Mucosa of rectum (tissue), 2 donors: Measurements from ENCODE around the gene TMEM33.

Source experiments
- H3K27ac ChIP-seq, 2 donors: one replicate each; pipeline ENCODE4 v1.7.0; 2013; ENCODE audit warnings: inconsistent platforms in 2 of 2, low read depth in 2 of 2, low read length in 2 of 2
- H3K27me3 ChIP-seq, 2 donors: one replicate each; pipeline ENCODE4 v1.7.0; 2013; ENCODE audit warnings: low read length in 2 of 2; ENCODE audit not compliant: control insufficient read depth in 2 of 2, insufficient read depth in 2 of 2
- H3K36me3 ChIP-seq, 2 donors: one replicate each; pipeline ENCODE4 v1.7.0; 2013; ENCODE audit warnings: low read length in 2 of 2; ENCODE audit not compliant: control insufficient read depth in 2 of 2, insufficient read depth in 2 of 2
- H3K4me1 ChIP-seq, 2 donors: one replicate each; pipeline ENCODE4 v1.7.0; 2013; ENCODE audit warnings: low read length in 2 of 2, mild to moderate bottlenecking in 1 of 2; ENCODE audit not compliant: control insufficient read depth in 2 of 2, insufficient read depth in 2 of 2
- H3K4me3 ChIP-seq, 2 donors: one replicate each; pipeline ENCODE4 v1.7.0; 2013; ENCODE audit warnings: low read length in 2 of 2
- H3K9ac ChIP-seq, 2 donors: one replicate each; pipeline ENCODE4 v1.7.0; 2013; ENCODE audit warnings: low read length in 2 of 2, low read depth in 1 of 2, mild to moderate bottlenecking in 1 of 2
- H3K9me3 ChIP-seq, 2 donors: one replicate each; pipeline ENCODE4 v1.7.0; 2013; ENCODE audit warnings: low read length in 2 of 2; ENCODE audit not compliant: control insufficient read depth in 2 of 2
- donor health status: healthy.
- donor health status: Normal muscosa, but diverticular disease.

TMEM33 gene

DNA sequence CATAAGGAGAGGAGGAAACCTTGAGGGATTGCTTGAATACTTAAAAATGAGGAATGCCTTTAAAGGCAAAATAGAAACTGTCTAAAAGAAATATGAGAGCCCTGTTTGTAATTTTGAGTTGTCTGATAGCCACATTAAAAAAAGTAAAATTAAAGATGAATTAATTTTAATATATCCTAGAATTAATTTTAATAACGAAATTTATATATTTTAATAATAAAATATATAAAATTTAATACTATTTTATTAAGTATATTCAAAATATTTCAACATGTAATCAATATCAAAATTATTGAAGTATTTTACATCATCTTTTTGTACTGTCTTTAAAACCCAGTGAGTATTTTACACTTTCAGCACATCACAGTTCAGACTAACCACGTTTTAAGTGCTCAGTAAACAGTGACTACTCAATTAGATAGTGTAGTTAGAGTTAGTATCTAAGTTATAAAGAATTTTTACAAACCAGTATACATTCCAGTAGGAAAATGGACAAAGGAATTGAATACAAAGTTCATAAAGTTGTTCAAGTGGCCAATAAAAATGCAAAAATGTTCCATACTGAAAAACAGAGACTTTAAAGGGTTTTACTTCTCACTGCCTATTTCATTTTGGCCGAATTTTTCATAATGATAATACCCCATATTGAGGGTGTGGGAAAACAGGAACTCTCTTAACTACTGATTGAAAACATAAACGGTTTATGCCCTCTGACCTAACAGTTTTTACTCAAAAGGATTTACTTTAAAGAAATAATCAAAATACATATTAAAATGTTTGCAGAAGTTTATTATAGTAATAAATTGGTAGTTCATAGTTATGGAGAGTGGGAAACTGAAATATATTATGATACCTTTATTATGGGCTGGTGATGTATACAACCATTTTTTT lies 58.0 kb downstream of the TMEM33 start:
- Histone ChIP-seq H3K36me3 (no peaks in the 10 kb centered on the region), H3K9ac (no peak overlapping the region), H3K4me3 (no peak overlapping the region), H3K27ac (no peak overlapping the region), H3K27me3 (no peaks in the 10 kb centered on the region), H3K9me3 (no peaks in the 10 kb centered on the region), H3K4me1 (peaks cover 7 to 16% of the 10 kb centered on the region in 2 donors)

- H3K36me3 ChIP-seq = no peaks in the 10 kb centered on the region
- H3K9ac ChIP-seq = no peak overlapping the region
- H3K4me3 ChIP-seq = no peak overlapping the region
- no peak overlapping the region for H3K27ac ChIP-seq
- H3K4me1 ChIP-seq = peaks cover 7 to 15% of the 10 kb centered on the region in 2 donors
- H3K27me3 ChIP-seq = no peaks in the 10 kb centered on the region
- H3K9me3 ChIP-seq = no peaks in the 10 kb centered on the region
Measured at GRCh38 chr4:41994461-41994985, 59.3 kb downstream of the TMEM33 start.

- Histone ChIP-seq H3K27me3 (no peaks in the 10 kb centered on the region), H3K36me3 (peaks cover 0 to 3% of the 10 kb centered on the region in 2 donors), H3K9ac (no peak overlapping the region), H3K9me3 (no peaks in the 10 kb centered on the region), H3K4me1 (no peaks in the 10 kb centered on the region), H3K4me3 (no peak overlapping the region), H3K27ac (no peak overlapping the region)
Measured at GRCh38 chr4:41998019-41998418, 62.8 kb downstream of the TMEM33 start.

DNA sequence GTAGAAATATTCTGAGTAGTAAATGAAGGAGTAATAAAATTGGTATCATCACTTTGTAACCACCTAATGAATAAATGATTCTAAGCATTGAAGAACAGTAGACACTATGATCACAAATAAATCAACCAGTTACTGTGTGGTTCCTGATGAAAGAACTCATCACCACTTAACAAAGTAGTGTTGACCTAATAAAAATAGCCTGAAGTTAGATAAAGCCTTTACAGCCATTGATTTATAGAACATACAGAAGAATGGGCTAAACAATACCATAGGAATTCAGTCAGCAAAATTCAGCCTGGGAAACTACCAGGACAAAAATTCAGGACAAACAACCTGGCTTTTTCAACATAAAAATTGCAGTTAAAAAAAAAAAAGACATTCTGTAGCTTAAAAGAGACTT lies 64.1 kb downstream of the TMEM33 start:
- H3K27ac ChIP-seq = no peak overlapping the region
- H3K4me1 ChIP-seq = no peaks in the 10 kb centered on the region
- H3K27me3 ChIP-seq = no peaks in the 10 kb centered on the region
- H3K4me3 ChIP-seq = no peak overlapping the region
- H3K9me3 ChIP-seq = no peaks in the 10 kb centered on the region
- no peak overlapping the region for H3K9ac ChIP-seq
- H3K36me3 ChIP-seq = peaks cover 0 to 6% of the 10 kb centered on the region in 2 donors

DNA sequence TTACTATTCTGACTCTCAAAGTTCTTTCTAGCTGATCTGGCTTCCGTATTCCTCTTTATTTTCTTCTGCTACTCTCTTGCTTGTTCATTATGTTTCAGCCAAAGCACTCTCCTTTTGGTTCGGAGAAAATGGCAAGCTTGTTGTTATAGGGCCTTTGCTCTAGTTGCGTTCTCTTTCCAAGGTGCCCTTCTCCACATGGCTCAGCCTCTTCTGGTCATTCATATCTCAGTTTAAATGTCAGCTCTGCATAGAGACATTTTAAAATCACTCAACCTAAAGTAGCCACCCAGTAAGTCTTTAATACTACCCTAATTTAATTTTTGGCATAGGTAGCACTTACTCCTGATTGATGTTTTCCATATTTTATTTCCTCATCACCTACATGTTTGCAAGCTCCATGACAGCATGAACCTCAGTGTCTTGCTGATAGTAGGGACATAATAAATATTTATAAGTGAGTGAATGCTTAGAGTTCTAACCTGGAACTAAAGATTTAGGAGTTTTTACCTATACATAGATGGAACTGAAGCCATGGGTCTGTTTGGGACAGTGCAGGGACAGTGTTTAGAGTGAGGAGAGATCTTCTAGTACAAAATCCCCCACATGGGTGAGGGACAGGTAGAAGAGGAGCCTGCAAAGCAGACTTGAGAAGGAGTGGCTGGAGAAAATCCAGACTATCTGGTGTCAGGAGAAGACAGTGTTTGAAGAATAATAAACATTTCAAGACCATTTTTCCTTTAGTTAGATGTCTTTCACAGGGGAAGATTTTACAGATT lies 73.0 kb downstream of the TMEM33 start:
- no peak overlapping the region for H3K4me3 ChIP-seq
- no peaks in the 10 kb centered on the region for H3K4me1 ChIP-seq
- H3K9ac ChIP-seq = no peak overlapping the region
- no peak overlapping the region for H3K27ac ChIP-seq
- no peaks in the 10 kb centered on the region for H3K27me3 ChIP-seq
- H3K9me3 ChIP-seq = no peaks in the 10 kb centered on the region
- peaks cover 7 to 10% of the 10 kb centered on the region in 2 donors for H3K36me3 ChIP-seq
